CD4-positive, CD25-positive, alpha-beta regulatory T cell (primary cell): Measurements from ENCODE around the gene PLAAT2. TPM values are rescaled to one million over a fixed set of nuclear protein-coding genes. Genes with fewer than 3 reads are reported as not detected.

Source experiments
- ATAC-seq, 2 donors: fragments of 150-1000 bp; cut with Tn5 transposase; one replicate each; pipeline ENCODE4 v1.10.0; 2021; ENCODE audit warnings: low read depth in 2 of 2, moderate number of reproducible peaks in 2 of 2, moderate library complexity in 1 of 2
- DNase-seq, 3 donors: peaks; one replicate each; pipeline versions ENCODE4 v3.0.0 to v3.0.0-alpha.2; 2012 to 2022; ENCODE audit warnings: mixed read lengths in 1 of 3
- H3K27ac ChIP-seq: one replicate; pipeline ENCODE4 v1.7.0; 2013; ENCODE audit warnings: mild to moderate bottlenecking, low read length; ENCODE audit not compliant: insufficient read depth, poor library complexity, severe bottlenecking
- H3K27me3 ChIP-seq: one replicate; pipeline ENCODE4 v1.7.0; 2013; ENCODE audit warnings: low read length; ENCODE audit not compliant: control insufficient read depth, insufficient read depth
- H3K36me3 ChIP-seq: one replicate; pipeline ENCODE4 v1.7.0; 2013; ENCODE audit warnings: mild to moderate bottlenecking, low read length, moderate library complexity; ENCODE audit not compliant: control insufficient read depth, insufficient read depth
- H3K4me1 ChIP-seq: 2 replicates; pipeline ENCODE4 v1.7.0; 2013; ENCODE audit warnings: mild to moderate bottlenecking, low read length; ENCODE audit not compliant: insufficient read depth, control insufficient read depth, poor library complexity, severe bottlenecking
- H3K4me3 ChIP-seq: one replicate; pipeline ENCODE4 v1.7.0; 2013; ENCODE audit warnings: low read depth, mild to moderate bottlenecking, low read length, moderate library complexity
- H3K9me3 ChIP-seq, 2 experiments: 1 replicate in 1 of 2; 2 replicates in 1 of 2; pipeline ENCODE4 v1.7.0; 2013; ENCODE audit warnings: low read length in 2 of 2, mild to moderate bottlenecking in 1 of 2, moderate library complexity in 1 of 2; ENCODE audit not compliant: control insufficient read depth in 2 of 2
- H3K27ac Mint-ChIP-seq, 3 donors: one replicate each; pipeline ENCODE4 v1.8.0; 2020 to 2022; ENCODE audit warnings: mild to moderate bottlenecking in 3 of 3, mixed read lengths in 3 of 3, moderate library complexity in 2 of 3
- H3K27me3 Mint-ChIP-seq: one replicate; pipeline ENCODE4 v1.8.0; 2022; ENCODE audit warnings: mild to moderate bottlenecking, mixed read lengths
- H3K36me3 Mint-ChIP-seq: one replicate; pipeline ENCODE4 v1.8.0; 2020; ENCODE audit warnings: mixed read lengths
- H3K4me1 Mint-ChIP-seq, 4 donors: one replicate each; pipeline ENCODE4 v1.8.0; 2020 to 2022; ENCODE audit warnings: mixed read lengths in 4 of 4, mild to moderate bottlenecking in 1 of 4
- H3K4me3 Mint-ChIP-seq, 4 donors: one replicate each; pipeline ENCODE4 v1.8.0; 2020 to 2022; ENCODE audit warnings: mild to moderate bottlenecking in 4 of 4, mixed read lengths in 4 of 4, moderate library complexity in 3 of 4
- H3K9me3 Mint-ChIP-seq, 7 donors: one replicate each; pipeline ENCODE4 v1.8.0; 2020 to 2022; ENCODE audit warnings: mixed read lengths in 7 of 7, mild to moderate bottlenecking in 3 of 7, moderate library complexity in 2 of 7
- polyA plus RNA-seq, 4 donors: library from polyadenylated mRNA; unstranded; fragments of 300-500 nt; fragmentation: Illumina TruSeq; gene quantifications; one replicate each; pipeline ENCODE4 v1.2.3, GENCODE V29; 2021
- total RNA-seq: library from RNA; stranded (reverse); gene quantifications from one replicate; pipeline ENCODE4 v1.2.3, GENCODE V29; 2022

The PLAAT2 gene
- total and polyA plus RNA-seq, 5 donors from 2014 or later = 0.28 to 0.47 TPM; not detected in 3

- H3K4me1 Mint-ChIP-seq = peaks cover 12 to 29% (median 16%) of the 10 kb centered on the region in 4 donors
- no peaks in the 10 kb centered on the region for H3K27me3 ChIP-seq
- H3K27me3 Mint-ChIP-seq = peaks cover 23% of the 10 kb centered on the region
- H3K27ac ChIP-seq = no peak overlapping the region
- no peak overlapping the region for H3K4me3 ChIP-seq
- H3K4me3 Mint-ChIP-seq = no peak overlapping the region
- H3K36me3 ChIP-seq = no peaks in the 10 kb centered on the region
- H3K4me1 ChIP-seq = peaks cover 6% of the 10 kb centered on the region
- H3K36me3 Mint-ChIP-seq = no peaks in the 10 kb centered on the region
- no peak overlapping the region for H3K27ac Mint-ChIP-seq
- ATAC-seq (no peak), DNase-seq (no peak)
- peaks cover 0 to 2% of the 10 kb centered on the region in 2 experiments for H3K9me3 ChIP-seq
- peaks cover 0 to 6% (median 0%) of the 10 kb centered on the region in 7 donors for H3K9me3 Mint-ChIP-seq
Observed at GRCh38 chr11:63523151-63523550, 40.0 kb downstream of the PLAAT2 start.

GRCh38 chr11:63521896-63522295, 41.3 kb downstream of the PLAAT2 start:
- ATAC-seq = no peak
- H3K36me3 ChIP-seq = no peaks in the 10 kb centered on the region
- H3K4me3 Mint-ChIP-seq = no peak overlapping the region

DNA sequence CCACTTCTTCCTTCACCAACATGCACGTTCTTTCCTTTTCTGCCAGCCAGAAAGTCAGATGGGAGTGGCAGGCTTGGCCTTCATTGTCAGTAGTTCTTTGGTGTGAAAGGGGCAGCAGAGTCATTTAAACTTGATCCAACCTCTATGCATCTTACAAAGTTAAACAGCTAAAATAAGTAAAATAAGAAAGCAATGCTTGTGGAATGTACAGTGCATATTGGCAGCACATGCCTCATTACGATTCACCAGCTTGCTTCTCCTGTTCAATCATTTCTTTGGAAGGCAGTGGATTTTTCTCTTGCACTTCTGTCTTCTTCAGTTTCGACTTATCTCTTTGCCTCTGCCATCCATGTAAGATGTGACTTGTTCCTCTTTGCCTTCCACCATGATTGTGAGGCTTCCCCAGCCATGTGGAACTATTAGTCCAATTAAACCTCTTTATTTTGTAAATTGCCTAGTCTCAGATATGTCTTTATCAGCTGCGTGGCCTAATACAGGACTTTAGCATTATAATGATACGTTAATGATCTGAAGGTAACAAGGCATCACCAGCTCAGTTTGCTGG, 42.5 kb downstream of the PLAAT2 start:
- Mint-ChIP-seq H3K4me1 (peaks cover 18 to 29% (median 19%) of the 10 kb centered on the region in 4 donors), H3K27me3 (peaks cover 23% of the 10 kb centered on the region), H3K4me3 (no peak overlapping the region)

More at GRCh38 chr11:63521896-63522295, 41.3 kb downstream of the PLAAT2 start:
- Histone ChIP-seq H3K9me3 (peaks cover 0 to 2% of the 10 kb centered on the region in 2 experiments), H3K27ac (no peak overlapping the region), H3K4me1 (peaks cover 9% of the 10 kb centered on the region), H3K27me3 (no peaks in the 10 kb centered on the region), H3K4me3 (no peak overlapping the region)
- peaks cover 0 to 6% (median 0%) of the 10 kb centered on the region in 7 donors for H3K9me3 Mint-ChIP-seq
- H3K27ac Mint-ChIP-seq = peak overlapping the region in 1 of 3 donors; percentile 29
- peaks cover 16 to 29% (median 19%) of the 10 kb centered on the region in 4 donors for H3K4me1 Mint-ChIP-seq
- no peaks in the 10 kb centered on the region for H3K36me3 Mint-ChIP-seq
- DNase-seq = no peak
- peaks cover 23% of the 10 kb centered on the region for H3K27me3 Mint-ChIP-seq

DNA sequence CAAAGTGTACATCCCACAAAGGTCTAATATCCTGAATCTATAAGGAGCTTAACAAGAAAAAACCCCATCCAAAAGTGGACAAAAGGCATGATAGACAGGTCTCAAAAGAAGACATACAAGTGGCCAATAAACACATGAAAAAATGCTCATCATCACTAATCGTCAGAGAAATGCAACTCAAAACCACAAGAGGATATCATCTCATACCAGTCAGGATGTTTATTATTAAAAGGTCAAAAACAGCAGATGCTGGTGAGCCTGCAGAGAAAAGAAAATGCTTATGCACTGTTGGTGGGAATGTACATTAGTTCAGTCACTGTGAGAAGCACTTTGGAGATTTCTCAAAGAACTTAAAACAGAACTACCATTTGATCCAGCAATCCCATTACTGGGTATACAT, 44.6 kb downstream of the PLAAT2 start:
- H3K4me1 ChIP-seq = peaks cover 9% of the 10 kb centered on the region
- H3K4me3 ChIP-seq = peak overlapping the region; percentile 10
- peaks cover 18 to 29% (median 19%) of the 10 kb centered on the region in 4 donors for H3K4me1 Mint-ChIP-seq
- peaks cover 0 to 5% (median 0%) of the 10 kb centered on the region in 7 donors for H3K9me3 Mint-ChIP-seq
- H3K36me3 ChIP-seq = no peaks in the 10 kb centered on the region
- H3K36me3 Mint-ChIP-seq = no peaks in the 10 kb centered on the region
- H3K4me3 Mint-ChIP-seq = peak overlapping the region; percentile 20 to 42 (median 36)
- ATAC-seq (peak; percentile 61 to 72), DNase-seq (peak in 2 of 3 donors; percentile 36 to 42)
- H3K27ac Mint-ChIP-seq = peak overlapping the region; percentile 43 to 94 (median 73)
- H3K27ac ChIP-seq = no peak overlapping the region
- peaks cover 20% of the 10 kb centered on the region for H3K27me3 Mint-ChIP-seq
- H3K27me3 ChIP-seq = no peaks in the 10 kb centered on the region
- no peaks in the 10 kb centered on the region for H3K9me3 ChIP-seq

More for the DNA sequence above, 42.5 kb downstream of the PLAAT2 start:
- peaks cover 0 to 2% of the 10 kb centered on the region in 2 experiments for H3K9me3 ChIP-seq
- Mint-ChIP-seq H3K9me3 (peaks cover 0 to 6% (median 0%) of the 10 kb centered on the region in 7 donors), H3K27ac (no peak overlapping the region), H3K36me3 (no peaks in the 10 kb centered on the region)
- peaks cover 9% of the 10 kb centered on the region for H3K4me1 ChIP-seq
- DNase-seq = no peak
- H3K4me3 ChIP-seq = no peak overlapping the region
- no peak overlapping the region for H3K27ac ChIP-seq
- no peak for ATAC-seq
- no peaks in the 10 kb centered on the region for H3K36me3 ChIP-seq
- H3K27me3 ChIP-seq = no peaks in the 10 kb centered on the region

GRCh38 chr11:63517156-63517555, 46.0 kb downstream of the PLAAT2 start:
- no peaks in the 10 kb centered on the region for H3K36me3 ChIP-seq
- H3K9me3 ChIP-seq = no peaks in the 10 kb centered on the region
- peaks cover 18 to 29% (median 19%) of the 10 kb centered on the region in 4 donors for H3K4me1 Mint-ChIP-seq
- no peak overlapping the region for H3K4me3 ChIP-seq
- DNase-seq (no peak), ATAC-seq (no peak)
- H3K36me3 Mint-ChIP-seq = no peaks in the 10 kb centered on the region
- H3K27ac Mint-ChIP-seq = peak overlapping the region in 2 of 3 donors; percentile 39 to 73
- no peak overlapping the region for H3K27ac ChIP-seq
- H3K4me3 Mint-ChIP-seq = peak overlapping the region in 2 of 4 donors; percentile 15 to 34
- H3K9me3 Mint-ChIP-seq = peaks cover 0 to 1% (median 0%) of the 10 kb centered on the region in 7 donors
- H3K27me3 ChIP-seq = no peaks in the 10 kb centered on the region
- peaks cover 18% of the 10 kb centered on the region for H3K27me3 Mint-ChIP-seq
- H3K4me1 ChIP-seq = peaks cover 9% of the 10 kb centered on the region

DNA sequence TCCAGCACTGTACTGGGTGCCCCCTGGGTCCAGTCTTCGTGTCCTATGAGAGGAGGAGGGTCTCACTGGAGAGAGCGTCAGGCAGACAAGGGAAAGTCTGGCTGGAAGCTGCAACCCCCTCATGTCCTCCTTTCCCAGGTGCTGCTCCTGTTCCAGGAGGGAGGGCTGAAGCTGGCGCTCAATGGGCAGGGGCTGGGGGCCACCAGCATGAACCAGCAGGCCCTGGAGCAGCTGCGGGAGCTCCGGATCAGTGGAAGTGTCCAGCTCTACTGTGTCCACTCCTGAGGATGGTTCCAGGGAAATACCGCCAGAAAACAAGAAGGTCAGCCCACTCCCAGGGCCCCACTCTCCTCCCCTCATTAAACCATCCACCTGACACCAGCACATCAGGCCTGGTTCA, 47.1 kb downstream of the PLAAT2 start:
- Histone ChIP-seq H3K27me3 (no peaks in the 10 kb centered on the region), H3K4me1 (peaks cover 9% of the 10 kb centered on the region), H3K36me3 (no peaks in the 10 kb centered on the region), H3K27ac (no peak overlapping the region), H3K4me3 (no peak overlapping the region), H3K9me3 (no peaks in the 10 kb centered on the region)
- peaks cover 18 to 29% (median 19%) of the 10 kb centered on the region in 4 donors for H3K4me1 Mint-ChIP-seq
- no peak overlapping the region for H3K4me3 Mint-ChIP-seq
- ATAC-seq (no peak), DNase-seq (no peak)
- H3K36me3 Mint-ChIP-seq = no peaks in the 10 kb centered on the region
- H3K27ac Mint-ChIP-seq = no peak overlapping the region
- H3K9me3 Mint-ChIP-seq = peaks cover 0 to 1% (median 0%) of the 10 kb centered on the region in 7 donors
- peaks cover 13% of the 10 kb centered on the region for H3K27me3 Mint-ChIP-seq

GRCh38 chr11:63512816-63513215, 50.4 kb downstream of the PLAAT2 start:
- H3K4me3 ChIP-seq = no peak overlapping the region
- H3K4me1 ChIP-seq = no peaks in the 10 kb centered on the region
- ATAC-seq = no peak
- Mint-ChIP-seq H3K4me3 (no peak overlapping the region), H3K9me3 (no peaks in the 10 kb centered on the region), H3K4me1 (peaks cover 2 to 6% (median 3%) of the 10 kb centered on the region in 4 donors), H3K27me3 (no peaks in the 10 kb centered on the region), H3K36me3 (no peaks in the 10 kb centered on the region), H3K27ac (peak overlapping the region in 1 of 3 donors; percentile 6)
- no peak for DNase-seq
- H3K36me3 ChIP-seq = no peaks in the 10 kb centered on the region
- H3K9me3 ChIP-seq = no peaks in the 10 kb centered on the region
- no peaks in the 10 kb centered on the region for H3K27me3 ChIP-seq
- H3K27ac ChIP-seq = no peak overlapping the region
